CD4-positive, alpha-beta T cell treated with Interleukin-4 for 4 hours (primary cell): Measurements from ENCODE around the gene PCBD2.
"Not testable (repeated sequence)": the region's sequence is repeated elsewhere in the genome, so short reads cannot be mapped to it uniquely, and the experiment has no call there.

Experiments
- DNase-seq: peaks from one replicate; pipeline ENCODE4 v3.0.0-alpha.2; 2020

PCBD2 gene

DNA sequence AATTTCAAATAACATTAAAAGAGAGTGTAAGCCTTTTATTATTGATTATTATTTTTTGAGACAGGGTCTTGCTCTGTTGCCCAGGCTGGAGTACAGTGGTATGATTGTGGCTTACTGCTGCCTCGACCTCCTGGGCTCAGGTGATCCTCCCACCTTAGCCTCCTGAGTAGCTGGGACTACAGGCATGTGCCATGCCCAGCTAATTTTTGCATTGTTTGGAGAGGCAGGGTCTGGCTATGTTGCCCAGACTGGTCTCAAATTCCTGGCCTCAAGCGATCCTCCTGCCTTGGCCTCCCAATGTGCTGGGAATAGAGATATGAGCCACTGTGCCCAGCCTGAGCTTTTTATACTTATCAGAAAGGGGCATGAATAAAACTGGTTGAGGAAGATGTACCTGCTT lies 5.8 kb downstream of the PCBD2 start:
- DNase-seq = not testable (repeated sequence)

DNA sequence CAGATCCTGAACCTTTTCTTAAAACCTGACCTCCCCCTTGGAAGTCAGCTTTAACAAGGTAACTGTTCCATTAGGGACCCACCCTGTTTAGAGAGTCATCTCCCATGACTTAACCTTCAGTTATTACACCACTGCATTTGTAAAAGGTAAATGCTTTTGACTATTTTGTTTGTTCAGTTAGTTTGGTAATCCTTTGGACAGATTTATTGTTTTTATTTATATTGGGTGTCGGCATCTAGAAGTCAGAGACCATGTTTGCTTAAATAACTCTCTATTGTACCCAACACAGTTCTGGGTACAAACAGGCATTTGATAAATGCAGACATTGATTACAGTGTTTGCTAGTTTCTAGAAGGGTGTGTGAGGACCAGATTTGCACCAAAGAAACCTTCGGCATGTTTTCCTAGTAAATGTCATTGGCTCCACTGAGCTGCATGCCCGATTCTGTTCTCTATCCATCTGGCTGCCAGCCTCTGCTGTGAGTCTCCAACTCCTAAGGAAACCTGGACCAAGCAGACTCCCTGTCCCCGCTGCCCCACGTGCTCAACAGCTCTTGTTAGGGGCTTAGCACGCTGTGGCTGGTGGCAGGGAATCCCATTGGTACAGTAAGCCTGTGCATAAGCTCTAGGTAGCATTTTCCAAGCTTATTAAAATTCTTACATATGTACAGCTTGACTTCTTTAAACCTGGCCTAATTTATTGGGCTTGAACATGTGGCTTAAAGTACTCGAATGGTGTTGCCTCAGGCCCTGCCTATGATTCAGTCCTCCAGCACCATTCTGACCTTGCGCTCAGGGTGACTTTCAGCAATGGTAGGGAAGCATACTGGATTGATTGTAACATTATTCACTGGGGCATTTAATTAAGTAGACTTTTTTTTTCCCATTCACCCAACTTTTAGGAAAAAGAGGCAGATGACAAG lies 6.6 kb downstream of the PCBD2 start:
- DNase-seq = no peak

DNA sequence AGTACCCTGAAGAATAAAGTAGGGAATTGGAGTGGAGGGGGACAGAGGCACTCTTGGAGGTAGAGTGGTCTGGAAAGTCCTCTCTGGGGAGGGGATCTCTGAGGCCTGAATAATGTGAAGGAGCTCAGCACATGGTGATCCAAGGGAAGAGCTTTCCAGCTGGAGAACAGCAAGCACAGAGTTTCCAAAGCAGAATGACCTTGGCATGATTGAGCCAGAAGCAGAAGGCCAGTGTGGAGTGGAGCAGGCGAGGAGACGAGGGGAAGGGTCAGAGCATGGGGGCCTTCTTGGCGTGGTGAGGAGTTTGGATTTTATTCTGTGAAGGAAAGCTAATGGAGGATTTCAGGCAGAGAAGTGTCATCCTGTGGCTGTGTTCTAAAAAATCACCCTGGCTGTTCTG lies 8.3 kb downstream of the PCBD2 start:
- no peak for DNase-seq

DNA sequence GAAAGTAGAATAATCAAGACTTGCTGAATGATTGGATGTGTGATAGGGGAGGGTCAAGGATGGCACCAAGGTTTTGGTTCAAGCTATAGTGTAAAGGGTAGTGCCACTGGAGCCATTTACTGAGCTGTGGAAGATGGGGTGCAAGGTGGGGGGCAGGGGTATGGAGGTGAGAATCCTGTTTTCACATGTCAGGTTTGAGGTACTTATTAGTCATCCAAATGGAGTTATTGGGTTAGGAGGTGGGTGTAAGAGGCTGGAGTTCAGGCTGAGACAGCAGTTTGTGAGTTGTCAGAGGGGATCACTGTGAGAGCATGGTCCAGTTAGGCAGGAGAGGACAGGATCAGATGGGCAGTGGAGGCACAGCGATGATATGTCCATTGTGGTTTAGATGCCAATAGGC lies 8.9 kb downstream of the PCBD2 start:
- DNase-seq = no peak

DNA sequence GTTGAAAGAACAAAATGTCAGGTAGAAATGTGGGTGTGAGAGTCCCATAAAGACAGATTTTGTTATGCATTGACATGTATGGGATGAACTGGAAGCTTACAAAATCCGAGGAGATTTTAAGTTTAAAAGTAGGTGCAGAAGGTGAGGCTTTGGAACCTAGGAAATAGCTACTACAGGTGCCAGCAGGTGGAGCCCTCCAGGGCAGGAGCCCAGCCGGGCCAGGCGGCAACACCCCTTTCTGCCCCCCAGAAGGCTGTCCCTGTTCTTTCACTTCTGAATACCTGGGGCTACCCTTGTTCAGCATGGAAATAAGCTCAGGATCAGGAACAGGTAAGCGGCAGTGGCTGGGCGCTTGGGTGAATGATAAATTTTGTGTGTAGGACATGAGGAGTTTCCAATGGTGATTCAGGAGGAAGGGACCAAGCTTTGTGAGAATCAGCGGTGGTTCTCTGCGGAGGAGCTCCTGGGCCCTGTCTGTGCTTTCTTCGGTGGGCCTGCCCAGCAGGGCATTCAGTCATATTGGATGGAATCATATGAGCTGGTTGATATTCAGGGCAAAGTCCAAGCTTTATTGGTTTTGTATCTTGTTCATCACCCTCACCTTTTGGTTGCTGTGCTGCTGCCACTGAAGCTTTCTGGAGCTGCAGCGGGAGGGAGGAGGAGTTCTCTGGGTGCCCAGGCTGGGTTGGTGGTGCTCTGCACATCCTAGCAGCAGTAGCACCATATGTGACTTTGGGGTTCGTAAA lies 12.3 kb downstream of the PCBD2 start:
- DNase-seq = no peak

DNA sequence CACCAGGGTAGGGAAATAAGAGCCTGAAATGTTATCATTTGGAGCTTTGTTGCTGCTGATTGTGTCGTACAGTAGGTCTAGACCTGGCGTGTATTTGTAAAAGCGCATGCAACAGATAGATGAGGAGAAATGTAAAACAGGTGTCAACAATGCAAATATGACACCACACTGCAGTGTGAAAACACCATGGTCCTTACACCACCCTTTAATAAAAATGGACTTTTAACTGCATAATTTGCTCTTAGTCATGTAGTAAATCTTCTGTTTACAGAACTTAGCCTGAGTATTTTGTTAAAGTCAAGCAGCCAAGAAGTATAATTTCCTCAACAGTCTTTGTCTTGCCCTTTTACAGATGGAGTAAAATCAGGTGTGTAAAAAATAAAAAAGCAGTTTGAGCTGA lies 13.9 kb downstream of the PCBD2 start:
- DNase-seq = no peak

DNA sequence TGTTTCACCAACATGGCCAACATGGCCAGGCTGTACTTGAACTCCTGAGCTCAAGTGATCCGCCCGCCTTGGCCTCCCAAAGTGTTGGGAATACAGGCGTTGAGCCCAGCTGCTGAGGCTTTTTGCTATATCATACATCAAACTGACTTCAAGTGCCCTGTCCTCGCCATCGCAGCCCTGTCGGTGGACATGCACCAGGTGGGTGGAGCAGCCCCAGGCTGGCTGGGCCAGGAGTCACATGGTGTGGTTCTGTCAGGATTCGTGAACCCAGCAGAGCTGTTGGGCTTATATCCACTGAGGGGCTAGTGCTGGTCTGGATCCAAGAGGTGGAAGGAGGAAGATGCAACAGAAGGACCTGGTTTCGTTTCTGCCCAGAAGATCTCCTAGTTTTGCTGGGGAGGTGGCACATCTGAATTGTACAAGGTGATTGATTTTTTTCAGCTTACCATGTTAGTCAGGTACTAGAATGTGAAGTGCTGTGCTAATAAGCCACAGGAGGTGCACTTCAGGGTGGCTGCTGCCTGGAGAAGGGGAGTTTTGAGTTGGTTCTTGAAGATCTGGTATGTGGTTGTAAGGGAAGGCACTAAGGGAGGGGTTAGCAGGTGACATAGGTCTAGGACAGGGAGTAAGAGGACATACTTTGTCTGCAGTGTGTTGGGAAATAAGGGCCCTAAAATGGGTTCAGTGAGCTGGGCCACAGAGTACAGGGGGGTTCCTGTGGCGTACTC lies 16.1 kb downstream of the PCBD2 start:
- no peak for DNase-seq

DNA sequence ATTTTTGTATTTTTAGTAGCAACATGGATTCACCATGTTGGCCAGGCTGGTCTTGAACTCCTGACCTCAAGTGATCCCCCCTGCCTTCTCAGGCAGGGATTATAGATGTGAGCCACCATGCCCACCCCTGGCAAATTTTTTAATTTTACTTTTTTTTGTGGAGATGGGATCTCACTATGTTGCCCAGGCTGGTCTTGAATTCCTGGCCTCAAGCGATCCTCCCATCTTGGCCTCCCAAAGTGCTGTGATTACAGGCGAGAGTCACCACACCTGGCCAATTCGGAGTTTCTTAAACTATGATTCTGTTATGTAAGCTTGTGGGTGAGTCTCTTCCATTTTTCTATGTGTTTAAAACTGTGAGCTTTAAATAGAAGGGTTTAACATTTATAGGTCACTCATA lies 27.6 kb downstream of the PCBD2 start:
- no peak for DNase-seq

DNA sequence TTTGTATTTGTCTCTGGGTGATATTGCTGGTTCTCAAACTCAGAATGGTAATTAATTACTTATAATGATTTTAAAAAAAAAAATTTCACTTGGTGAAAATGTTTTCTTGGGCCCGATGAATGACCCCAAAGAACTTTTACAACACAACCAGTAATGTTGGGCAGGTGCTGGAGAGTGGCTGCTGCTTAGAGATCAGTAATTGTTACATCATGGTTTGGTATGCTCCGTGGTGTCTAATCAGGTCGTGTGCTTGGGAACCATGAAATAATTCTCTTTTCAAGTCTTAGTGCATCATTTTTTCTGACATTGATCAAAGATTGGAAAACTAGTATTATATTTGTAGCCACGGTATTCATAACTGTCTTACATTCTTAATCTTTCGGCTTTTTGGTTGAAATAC lies 29.3 kb downstream of the PCBD2 start:
- no peak for DNase-seq

DNA sequence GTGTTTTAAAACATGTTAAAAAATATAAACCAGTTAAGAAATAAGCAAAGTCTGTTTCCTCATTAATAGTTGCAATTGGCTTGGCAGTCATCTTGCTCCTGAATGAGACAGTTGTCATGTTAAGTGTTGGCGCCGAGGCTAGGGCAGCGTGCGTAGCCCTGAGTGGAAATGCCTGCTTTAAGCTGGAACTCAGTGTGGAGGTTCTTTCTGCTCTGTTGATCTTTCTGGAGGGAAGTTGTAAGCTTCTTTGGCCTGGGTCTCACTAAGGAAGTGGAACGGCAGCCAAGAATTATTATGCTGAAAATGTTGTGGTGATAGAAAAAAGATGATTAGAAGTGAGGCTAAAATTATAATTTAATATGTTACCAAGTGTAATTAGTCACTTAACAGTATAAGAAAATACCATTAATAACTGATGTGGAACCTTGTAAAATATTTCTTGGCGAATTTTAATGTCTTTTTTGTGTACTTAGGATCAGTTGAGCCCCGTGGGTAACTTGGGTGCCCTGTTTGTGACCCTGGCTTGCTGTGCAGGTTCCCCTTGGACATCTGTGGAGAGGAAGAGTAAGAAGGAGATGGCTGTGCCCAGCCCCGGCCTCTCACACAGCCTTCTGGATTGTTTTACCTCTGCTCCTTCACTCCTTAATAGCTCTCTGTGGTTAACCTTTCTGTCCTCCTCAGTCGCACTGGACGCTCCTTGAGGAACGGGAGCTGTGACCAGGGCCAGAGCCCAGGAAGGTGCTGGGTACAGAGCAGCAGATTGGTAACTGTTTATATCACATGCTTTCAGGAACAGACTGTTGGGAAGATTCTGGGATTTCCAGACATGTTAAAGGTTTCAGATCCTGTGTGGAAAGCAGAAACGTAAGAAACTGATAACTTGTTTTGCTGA lies 31.0 kb downstream of the PCBD2 start:
- no peak for DNase-seq

DNA sequence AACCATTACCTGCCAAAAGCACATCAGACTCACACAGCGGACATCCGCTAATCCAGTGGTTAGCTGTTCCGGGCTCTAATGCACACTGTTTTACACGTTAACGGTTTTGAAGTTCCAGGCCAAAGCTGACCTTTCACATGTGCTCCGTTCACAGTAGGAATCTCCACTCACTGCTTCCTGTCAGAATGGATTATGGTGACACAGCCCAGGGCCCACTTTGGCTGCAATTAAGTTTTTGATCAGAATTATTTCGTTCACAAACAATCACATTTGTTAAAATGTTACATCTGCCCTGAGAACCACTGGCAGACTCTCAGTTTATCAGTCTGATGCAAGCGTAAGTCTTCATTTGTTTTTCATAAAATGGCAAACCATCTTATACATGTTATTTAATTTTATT lies 32.6 kb downstream of the PCBD2 start:
- DNase-seq = no peak

DNA sequence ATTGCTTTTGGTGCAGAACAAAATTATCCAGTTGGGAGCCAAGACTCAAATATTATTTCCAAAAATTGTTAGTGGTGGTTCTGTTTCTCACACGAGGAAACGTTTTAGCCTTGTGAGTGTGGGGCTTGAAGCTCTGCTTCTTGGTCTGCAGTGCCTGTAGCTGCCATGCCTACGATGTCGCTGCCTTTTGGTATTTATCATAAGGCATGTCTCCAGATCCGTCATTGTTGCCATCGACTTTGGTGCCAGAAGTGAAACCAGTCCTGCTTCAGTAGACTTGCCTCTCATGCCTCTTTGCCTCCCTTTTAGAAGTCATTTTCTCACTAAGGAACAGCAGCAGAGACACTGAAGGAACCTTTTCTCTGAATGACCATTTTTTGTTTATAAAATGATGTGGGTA lies 33.1 kb downstream of the PCBD2 start:
- DNase-seq = no peak

DNA sequence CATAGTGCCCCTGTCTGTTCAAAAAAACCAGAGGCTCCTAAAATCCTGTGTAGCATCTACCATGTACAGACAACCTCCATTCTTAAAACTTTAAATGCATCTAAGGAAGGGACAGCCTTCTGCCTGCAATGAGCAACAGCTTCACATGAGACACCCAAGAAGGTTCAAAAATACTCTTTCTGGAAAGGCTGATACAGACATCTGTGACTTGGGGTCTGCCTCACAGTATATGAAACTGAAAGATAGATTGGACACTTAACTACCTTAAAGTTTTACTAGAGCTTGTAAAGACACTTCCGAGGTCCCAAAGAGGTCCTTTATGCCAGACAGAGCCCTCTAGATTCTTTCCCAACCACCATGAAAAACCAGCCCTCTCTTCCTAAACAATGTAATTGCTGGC lies 34.6 kb downstream of the PCBD2 start:
- no peak for DNase-seq

DNA sequence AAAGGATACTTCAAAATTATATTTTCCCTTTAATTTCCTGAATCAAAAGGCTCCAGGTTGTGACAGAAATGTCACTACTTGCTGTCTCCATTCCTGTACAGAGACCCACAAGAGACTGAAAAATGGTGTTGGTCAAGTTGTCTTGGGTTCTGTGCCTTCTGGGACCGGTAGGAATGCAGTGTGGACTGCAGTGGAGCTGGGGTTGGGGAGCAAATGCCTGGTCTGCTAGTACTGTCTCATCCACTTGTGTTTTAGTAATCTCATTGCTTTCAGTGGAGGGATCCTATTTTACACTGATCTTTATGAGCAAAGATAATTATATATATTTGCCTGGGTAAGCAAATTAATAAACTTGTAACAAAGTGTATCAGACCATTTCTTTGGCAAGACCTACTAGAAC lies 38.6 kb downstream of the PCBD2 start:
- DNase-seq = no peak

DNA sequence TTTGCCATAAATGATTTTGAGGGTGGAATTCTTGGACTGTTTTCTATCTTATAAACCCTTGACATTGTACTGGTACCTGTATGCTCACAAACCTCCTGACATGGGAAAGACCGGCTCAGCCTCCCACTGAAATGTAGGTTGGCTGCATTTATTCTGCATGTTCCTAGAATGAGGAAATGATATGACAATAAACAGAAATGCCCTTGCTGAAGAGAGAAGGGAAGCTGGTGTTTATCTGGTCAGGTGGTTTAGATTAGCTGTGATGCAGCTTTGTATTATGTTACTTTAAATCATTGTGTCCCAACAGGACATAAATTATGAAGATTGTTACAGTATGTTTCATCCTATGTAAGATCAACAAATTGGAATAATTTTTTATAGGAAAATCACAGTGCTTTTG lies 39.7 kb downstream of the PCBD2 start:
- no peak for DNase-seq

DNA sequence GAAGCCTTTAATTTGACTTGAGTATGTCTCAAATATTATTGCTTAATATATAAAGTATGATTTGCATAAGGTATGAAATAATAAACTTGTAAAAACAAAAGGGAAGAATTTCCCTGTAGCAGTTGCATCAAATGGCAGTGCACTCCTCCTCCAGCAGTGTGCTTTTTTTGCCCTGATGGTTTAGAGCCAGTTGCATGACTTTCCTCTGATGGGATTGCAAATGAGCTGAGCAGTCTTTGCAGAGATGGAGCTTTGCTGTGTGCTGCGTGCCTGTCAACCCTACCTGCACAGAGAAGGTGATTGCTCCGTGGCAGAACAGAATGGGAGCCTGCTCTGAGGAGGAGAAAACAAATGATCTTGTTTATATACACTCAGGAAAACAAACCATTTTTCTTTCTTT lies 40.1 kb downstream of the PCBD2 start:
- DNase-seq = no peak

DNA sequence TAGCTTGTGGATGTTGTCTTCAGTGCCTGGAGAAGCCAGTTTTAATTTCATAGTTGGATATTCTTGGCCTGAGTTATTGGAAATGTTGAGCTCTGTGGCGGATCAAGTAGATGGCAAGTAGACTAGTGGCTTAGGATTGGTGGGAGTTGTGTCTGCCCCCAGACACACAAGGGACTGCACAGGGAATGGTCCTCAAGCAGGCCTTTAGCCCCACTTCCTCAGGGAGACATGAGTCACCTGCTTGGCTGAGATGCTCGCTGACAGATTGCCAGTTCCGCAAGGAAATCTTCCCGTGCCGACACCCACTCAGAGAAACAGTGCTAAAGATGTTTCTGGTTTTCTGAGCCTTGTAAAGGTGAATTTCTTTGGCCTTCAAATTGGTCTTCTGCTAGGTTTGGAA lies 44.0 kb downstream of the PCBD2 start:
- DNase-seq = no peak

DNA sequence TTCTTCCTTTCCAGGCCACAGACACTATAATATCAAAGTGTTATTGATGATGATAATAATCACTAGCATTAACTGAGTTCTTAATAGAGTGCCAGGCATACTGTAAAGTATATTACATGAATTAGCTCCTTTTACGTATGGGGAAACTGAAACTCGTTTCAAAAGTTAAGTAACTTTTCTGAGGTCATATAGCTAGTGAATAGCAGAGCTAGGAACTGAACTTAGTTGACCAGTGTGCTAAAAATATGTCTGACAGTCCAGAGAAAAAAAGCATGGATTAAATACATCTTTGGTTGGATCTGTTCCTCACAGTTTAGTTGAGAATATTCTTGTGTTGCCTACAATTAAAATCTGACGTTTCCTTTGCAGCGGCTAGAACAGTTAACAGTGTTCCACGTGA lies 44.4 kb downstream of the PCBD2 start:
- no peak for DNase-seq

DNA sequence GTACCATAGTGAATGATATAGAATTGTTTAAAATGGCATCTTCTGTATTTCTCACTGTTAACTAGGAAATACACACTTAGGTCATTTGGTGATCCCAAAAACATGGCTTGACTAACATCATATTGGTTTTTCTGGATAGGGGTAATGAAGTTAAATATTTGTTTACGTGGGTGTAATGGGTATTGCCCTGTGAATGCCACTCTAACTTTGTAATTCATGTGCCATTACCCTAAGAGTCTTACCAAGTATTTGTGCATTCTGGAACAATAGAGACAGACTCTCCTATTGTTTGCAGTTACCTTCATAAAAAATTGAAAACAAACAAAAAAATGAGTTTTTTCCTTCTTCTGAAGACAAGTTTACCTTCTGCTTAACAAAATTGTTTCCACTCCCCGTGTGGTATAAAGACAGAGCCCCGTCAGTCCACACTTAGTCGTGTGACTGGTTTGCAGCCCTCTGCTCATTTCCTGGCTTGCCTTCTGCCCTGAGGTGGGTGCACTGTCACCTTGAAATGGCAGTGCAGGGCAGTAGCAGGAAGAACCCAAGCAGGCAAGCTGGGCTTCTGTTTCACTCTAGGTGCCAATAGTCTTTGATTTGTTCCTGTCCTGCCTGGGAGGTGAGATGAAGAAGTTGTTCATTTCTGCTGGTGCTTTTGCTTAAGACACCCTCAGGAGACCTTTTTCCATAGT lies 53.1 kb downstream of the PCBD2 start:
- no peak for DNase-seq

DNA sequence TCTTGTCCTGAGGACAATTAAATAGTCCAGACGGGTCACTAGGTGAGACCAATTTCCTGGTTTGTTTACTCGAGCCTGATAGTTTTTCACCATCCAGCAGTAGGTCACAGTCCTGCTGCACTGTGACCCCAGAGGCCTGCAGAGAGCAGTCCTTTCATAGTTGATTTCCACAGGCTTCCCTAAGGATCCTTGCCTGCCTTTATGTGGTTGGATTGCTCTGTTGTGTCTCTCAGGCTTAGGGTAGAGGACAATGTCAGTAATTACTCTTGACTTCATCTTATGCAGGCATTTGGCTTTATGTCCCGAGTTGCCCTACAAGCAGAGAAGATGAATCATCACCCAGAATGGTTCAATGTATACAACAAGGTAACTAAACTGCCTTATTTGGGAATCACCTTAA lies 53.8 kb downstream of the PCBD2 start:
- no peak for DNase-seq

DNA sequence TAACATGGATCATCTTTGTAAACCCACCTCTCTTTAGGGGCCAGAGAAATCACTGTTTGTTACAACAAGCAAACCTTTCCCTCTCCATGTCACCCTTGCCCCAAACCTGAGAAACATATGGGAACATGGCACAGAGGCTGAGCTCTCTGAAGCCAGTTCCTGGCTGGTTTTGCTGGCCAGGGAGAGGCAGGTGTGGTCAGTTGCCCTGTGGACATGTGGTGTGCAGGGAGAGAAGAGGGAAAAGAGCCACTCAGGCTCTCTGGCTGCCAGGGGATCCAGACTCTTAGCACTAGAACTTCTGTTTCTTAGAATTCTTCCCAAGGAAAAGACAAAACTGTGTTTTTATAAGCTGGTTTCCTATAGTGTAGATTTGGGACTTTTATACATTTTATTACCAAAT lies 58.2 kb downstream of the PCBD2 start:
- DNase-seq = no peak
